A549 (cell line): Measurements from ENCODE around the gene KIAA2012. TPM values are rescaled to one million over a fixed set of nuclear protein-coding genes. Genes with fewer than 3 reads are reported as not detected.

Experiments
- ATAC-seq, 2 experiments: fragments of 200-7000 bp in 1 of 2; fragments of >200 bp in 1 of 2; cut with Nextera tagmentation in 1 of 2; cut with Tn5 transposase in 1 of 2; 3 replicates each; pipeline versions ENCODE4 v1.8.0 to v1.9.1; 2018 to 2020; ENCODE audit warnings: mild to moderate bottlenecking in 1 of 2, moderate library complexity in 1 of 2
- CTCF ChIA-PET: fragments of 300-600 bp; sonication (Branson Sonifier 250); formaldehyde crosslinking; extraction: SDS; loops from one replicate; lab custom pipeline; 2021; ENCODE audit warnings: antibody characterized with exemption, inconsistent platforms; lab: Yijun Ruan, JAX
- POLR2A ChIA-PET: fragments of 350-600 bp; formaldehyde crosslinking; extraction: SDS; loops from one replicate; lab custom pipeline; 2021; ENCODE audit warnings: antibody characterized with exemption, inconsistent platforms; lab: Yijun Ruan, JAX
- DNase-seq, 2 experiments: peaks; one replicate each; pipeline versions ENCODE4 v3.0.0 to v3.0.0-alpha.2; 2011 to 2016; ENCODE audit warnings: low read depth in 1 of 2, low spot score in 1 of 2
- FAIRE-seq: peaks from 2 replicates; lab custom pipeline; 2011; peaks lifted over from hg19 to GRCh38; lab: Jason Lieb, UNC
- H3K27ac ChIP-seq, 2 experiments: fragments of >200 bp; sonication (Bioruptor Twin); formaldehyde crosslinking; 3 replicates each; pipeline ENCODE4 v1.5.1; 2016 to 2017
- H3K4me1 ChIP-seq: fragments of >200 bp; sonication (Bioruptor Twin); formaldehyde crosslinking; 3 replicates; pipeline ENCODE4 v1.6.1; 2016
- H3K4me2 ChIP-seq: fragments of >200 bp; sonication (Bioruptor Twin); formaldehyde crosslinking; 3 replicates; pipeline ENCODE4 v1.6.1; 2016
- H3K4me3 ChIP-seq: fragments of >200 bp; sonication (Bioruptor Twin); formaldehyde crosslinking; 3 replicates; pipeline ENCODE4 v1.5.1; 2016
- H3K9me3 ChIP-seq: fragments of >200 bp; sonication (Bioruptor Twin); formaldehyde crosslinking; 3 replicates; pipeline ENCODE4 v1.6.1; 2016
- CBX2 ChIP-seq: fragments of 200-600 bp; sonication (generic); IDR thresholded peaks from 2 replicates; pipeline ENCODE4 v1.6.1; 2016; ENCODE audit warnings: low read depth, mild to moderate bottlenecking, borderline replicate concordance
- CEBPB ChIP-seq, 2 experiments: fragments of >200 bp in 1 of 2; sonication (Bioruptor Twin) in 1 of 2; formaldehyde crosslinking in 1 of 2; IDR thresholded peaks; 2 replicates each; pipeline ENCODE4 v1.6.1; 2012 to 2016
- EHF ChIP-seq: fragments of 250-450 bp; sonication (Bioruptor Pico); IDR thresholded peaks from 2 replicates; pipeline ENCODE4 v1.5.0; 2020; ENCODE audit warnings: mild to moderate bottlenecking
- EP300 ChIP-seq, 2 experiments: fragments of >200 bp; sonication (Bioruptor Twin); formaldehyde crosslinking; IDR thresholded peaks; 2 replicates in 1 of 2; 3 replicates in 1 of 2; pipeline ENCODE4 v1.6.1; 2016 to 2017
- HEYL ChIP-seq: fragments of 250-450 bp; sonication (Bioruptor Pico); IDR thresholded peaks from 2 replicates; pipeline ENCODE4 v1.8.0; 2021; ENCODE audit warnings: mild to moderate bottlenecking, moderate library complexity
- HOXB5 ChIP-seq: fragments of 250-450 bp; sonication (Bioruptor Pico); IDR thresholded peaks from 2 replicates; pipeline ENCODE4 v1.5.0; 2020; ENCODE audit warnings: mild to moderate bottlenecking, moderate library complexity
- JUNB ChIP-seq: fragments of >200 bp; sonication (Bioruptor Twin); formaldehyde crosslinking; IDR thresholded peaks from 2 replicates; pipeline ENCODE4 v1.6.1; 2016
- KDM5A ChIP-seq: fragments of 200-600 bp; sonication (generic); IDR thresholded peaks from 2 replicates; pipeline ENCODE4 v1.6.1; 2016; ENCODE audit warnings: antibody characterized with exemption, mild to moderate bottlenecking
- MAFK ChIP-seq: fragments of 450-650 bp; IDR thresholded peaks from 2 replicates; pipeline ENCODE4 v1.6.1; 2014; ENCODE audit not compliant: partially characterized antibody
- NFE2L2 ChIP-seq: fragments of 150-350 bp; conservative IDR thresholded peaks from 2 replicates; pipeline ENCODE4 v1.6.1; 2014; ENCODE audit warnings: low read length
- NPAS2 ChIP-seq: fragments of 250-450 bp; sonication (Bioruptor Pico); IDR thresholded peaks from 2 replicates; pipeline ENCODE4 v1.8.0; 2022; ENCODE audit warnings: mild to moderate bottlenecking, moderate library complexity, borderline replicate concordance
- PHF8 ChIP-seq: fragments of 200-600 bp; sonication (generic); IDR thresholded peaks from 2 replicates; pipeline ENCODE4 v1.6.1; 2016; ENCODE audit warnings: low read depth, mild to moderate bottlenecking, antibody characterized with exemption, moderate library complexity, borderline replicate concordance
- RAD21 ChIP-seq, 2 experiments: fragments of >200 bp in 1 of 2; sonication (Bioruptor Twin) in 1 of 2; formaldehyde crosslinking in 1 of 2; IDR thresholded peaks in 1 of 2; conservative IDR thresholded peaks in 1 of 2; 2 replicates in 1 of 2; 3 replicates in 1 of 2; pipeline ENCODE4 v1.6.1; 2012 to 2018; ENCODE audit warnings: inconsistent platforms in 1 of 2
- RCOR1 ChIP-seq: fragments of 150-350 bp; IDR thresholded peaks from 2 replicates; pipeline ENCODE4 v1.6.1; 2014; ENCODE audit warnings: antibody characterized with exemption, low read length, low read depth
- RNF2 ChIP-seq: fragments of 200-600 bp; sonication (generic); IDR thresholded peaks from 2 replicates; pipeline ENCODE4 v1.6.1; 2016; ENCODE audit warnings: low read depth, mild to moderate bottlenecking, antibody characterized with exemption, moderate library complexity, borderline replicate concordance
- SMC3 ChIP-seq: fragments of >200 bp; sonication (Bioruptor Twin); formaldehyde crosslinking; IDR thresholded peaks from 3 replicates; pipeline ENCODE4 v1.6.1; 2018; ENCODE audit warnings: inconsistent platforms
- ZC3H11A ChIP-seq: fragments of 450-650 bp; IDR thresholded peaks from 2 replicates; pipeline ENCODE4 v1.6.1; 2014; ENCODE audit warnings: antibody characterized with exemption, mild to moderate bottlenecking
- ZFP36 ChIP-seq: fragments of 450-650 bp; IDR thresholded peaks from 2 replicates; pipeline ENCODE4 v1.6.1; 2014; ENCODE audit warnings: borderline replicate concordance; ENCODE audit not compliant: partially characterized antibody
- ZSCAN20 ChIP-seq: fragments of 250-450 bp; sonication (Bioruptor Pico); IDR thresholded peaks from 2 replicates; pipeline ENCODE4 v1.8.0; 2022; ENCODE audit warnings: mild to moderate bottlenecking, moderate library complexity
- WGBS: methylation state at CpG from one replicate; pipeline ENCODE4 v1.1.6; 2017; ENCODE audit errors: missing lambda C conversion rate; 5-methylcytosine and 5-hydroxymethylcytosine counted together
- polyA plus RNA-seq, 4 experiments: library from polyadenylated mRNA; depleted of rRNA in 3 of 4; stranded (reverse); fragments of >200 nt; fragmentation: RNase III in 1 of 4; extraction: RNeasy Plus Mini Kit Qiagen cat#74134 plus additional on column Dnase treatment in 1 of 4; gene quantifications; 2 replicates in 3 of 4; 3 replicates in 1 of 4; pipeline ENCODE4 v1.2.3, GENCODE V29; 2011 to 2017
- TF ChIP-seq, protein P1 (sequence below): fragments of >200 bp; sonication (Bioruptor Twin); formaldehyde crosslinking; IDR thresholded peaks from 2 replicates; pipeline ENCODE4 v1.6.1; 2016
- TF ChIP-seq, protein P2 (sequence below): fragments of >200 bp; sonication (Bioruptor Twin); formaldehyde crosslinking; IDR thresholded peaks from 3 replicates; pipeline ENCODE4 v1.6.1; 2016
- TF ChIP-seq, protein P3 (sequence below): IDR thresholded peaks from 2 replicates; pipeline ENCODE4 v1.6.1; 2012
- TF ChIP-seq, protein P4 (sequence below): fragments of 150-350 bp; IDR thresholded peaks from 2 replicates; pipeline ENCODE4 v1.6.1; 2014; ENCODE audit warnings: low read depth, mild to moderate bottlenecking, low read length
- TF ChIP-seq, protein P5 (sequence below): fragments of 250-450 bp; sonication (Bioruptor Pico); IDR thresholded peaks from 2 replicates; pipeline ENCODE4 v1.5.0; 2021; ENCODE audit warnings: mild to moderate bottlenecking, moderate library complexity, borderline replicate concordance
- TF ChIP-seq, protein P6 (sequence below): fragments of 200-600 bp; sonication (generic); IDR thresholded peaks from 2 replicates; pipeline ENCODE4 v1.6.1; 2016; ENCODE audit warnings: antibody characterized with exemption, mild to moderate bottlenecking, moderate library complexity
- TF ChIP-seq, protein P7 (sequence below): fragments of 250-450 bp; sonication (Bioruptor Pico); IDR thresholded peaks from 2 replicates; pipeline ENCODE4 v1.5.0; 2020; ENCODE audit warnings: low read depth, mild to moderate bottlenecking, moderate library complexity

The KIAA2012 gene
- polyA plus RNA-seq, 2 of the 4 experiments (the other 2 are of a cell fraction), result 0.01 to 0.04 TPM

DNA sequence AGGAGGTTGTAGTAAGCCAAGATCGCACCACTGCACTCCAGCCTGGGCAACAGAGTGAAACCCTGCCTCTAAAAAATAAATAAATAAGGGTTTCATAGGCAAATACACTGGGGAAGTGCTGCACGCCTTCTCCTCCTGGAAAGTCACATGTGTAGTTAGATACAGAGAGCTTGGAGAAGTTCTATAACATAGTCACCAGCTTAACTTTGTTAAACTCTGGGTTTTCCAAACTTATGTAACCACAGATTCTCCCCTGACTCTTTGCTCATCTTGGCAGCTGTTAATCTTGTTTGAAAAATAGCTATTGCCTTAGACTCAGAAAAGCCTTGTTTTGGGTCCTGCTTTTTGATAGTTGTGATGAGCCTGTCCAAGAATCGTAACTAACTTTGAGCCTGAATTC lies 25.2 kb downstream of the KIAA2012 start:
- ATAC-seq (no peak), FAIRE-seq (no peak), DNase-seq (no peak)
- WGBS, result 86% methylated on average over 3 of the region's 3 CpGs
- H3K9me3 ChIP-seq, result no peaks in the 10 kb centered on the region
- H3K4me1 ChIP-seq, result no peaks in the 10 kb centered on the region
- TF ChIP-seq RNF2 (no peak), HEYL (CRISPR knock-in tag) (no peak), NFE2L2 (no peak), ZC3H11A (no peak), ZFP36 (no peak), KDM5A (no peak), ZSCAN20 (CRISPR knock-in tag) (no peak), EP300 (IDR thresholded peaks at IDR 0.05) (no peak), MAFK (no peak), NPAS2 (CRISPR knock-in tag) (no peak), RAD21 (conservative IDR thresholded peaks at IDR 0.05 in 1 of 2, IDR thresholded peaks at IDR 0.05 in 1 of 2) (no peak), JUNB (no peak), HOXB5 (CRISPR knock-in tag) (no peak)
- TF ChIP-seq, protein P1, sequence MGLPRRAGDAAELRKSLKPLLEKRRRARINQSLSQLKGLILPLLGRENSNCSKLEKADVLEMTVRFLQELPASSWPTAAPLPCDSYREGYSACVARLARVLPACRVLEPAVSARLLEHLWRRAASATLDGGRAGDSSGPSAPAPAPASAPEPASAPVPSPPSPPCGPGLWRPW, result no peak
- TF ChIP-seq, protein P2, sequence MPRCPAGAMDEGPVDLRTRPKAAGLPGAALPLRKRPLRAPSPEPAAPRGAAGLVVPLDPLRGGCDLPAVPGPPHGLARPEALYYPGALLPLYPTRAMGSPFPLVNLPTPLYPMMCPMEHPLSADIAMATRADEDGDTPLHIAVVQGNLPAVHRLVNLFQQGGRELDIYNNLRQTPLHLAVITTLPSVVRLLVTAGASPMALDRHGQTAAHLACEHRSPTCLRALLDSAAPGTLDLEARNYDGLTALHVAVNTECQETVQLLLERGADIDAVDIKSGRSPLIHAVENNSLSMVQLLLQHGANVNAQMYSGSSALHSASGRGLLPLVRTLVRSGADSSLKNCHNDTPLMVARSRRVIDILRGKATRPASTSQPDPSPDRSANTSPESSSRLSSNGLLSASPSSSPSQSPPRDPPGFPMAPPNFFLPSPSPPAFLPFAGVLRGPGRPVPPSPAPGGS, result no peak
- TF ChIP-seq, protein P3, sequence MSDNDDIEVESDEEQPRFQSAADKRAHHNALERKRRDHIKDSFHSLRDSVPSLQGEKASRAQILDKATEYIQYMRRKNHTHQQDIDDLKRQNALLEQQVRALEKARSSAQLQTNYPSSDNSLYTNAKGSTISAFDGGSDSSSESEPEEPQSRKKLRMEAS, result no peak
- TF ChIP-seq, protein P4, sequence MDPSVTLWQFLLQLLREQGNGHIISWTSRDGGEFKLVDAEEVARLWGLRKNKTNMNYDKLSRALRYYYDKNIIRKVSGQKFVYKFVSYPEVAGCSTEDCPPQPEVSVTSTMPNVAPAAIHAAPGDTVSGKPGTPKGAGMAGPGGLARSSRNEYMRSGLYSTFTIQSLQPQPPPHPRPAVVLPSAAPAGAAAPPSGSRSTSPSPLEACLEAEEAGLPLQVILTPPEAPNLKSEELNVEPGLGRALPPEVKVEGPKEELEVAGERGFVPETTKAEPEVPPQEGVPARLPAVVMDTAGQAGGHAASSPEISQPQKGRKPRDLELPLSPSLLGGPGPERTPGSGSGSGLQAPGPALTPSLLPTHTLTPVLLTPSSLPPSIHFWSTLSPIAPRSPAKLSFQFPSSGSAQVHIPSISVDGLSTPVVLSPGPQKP, result no peak
- TF ChIP-seq, protein P5, sequence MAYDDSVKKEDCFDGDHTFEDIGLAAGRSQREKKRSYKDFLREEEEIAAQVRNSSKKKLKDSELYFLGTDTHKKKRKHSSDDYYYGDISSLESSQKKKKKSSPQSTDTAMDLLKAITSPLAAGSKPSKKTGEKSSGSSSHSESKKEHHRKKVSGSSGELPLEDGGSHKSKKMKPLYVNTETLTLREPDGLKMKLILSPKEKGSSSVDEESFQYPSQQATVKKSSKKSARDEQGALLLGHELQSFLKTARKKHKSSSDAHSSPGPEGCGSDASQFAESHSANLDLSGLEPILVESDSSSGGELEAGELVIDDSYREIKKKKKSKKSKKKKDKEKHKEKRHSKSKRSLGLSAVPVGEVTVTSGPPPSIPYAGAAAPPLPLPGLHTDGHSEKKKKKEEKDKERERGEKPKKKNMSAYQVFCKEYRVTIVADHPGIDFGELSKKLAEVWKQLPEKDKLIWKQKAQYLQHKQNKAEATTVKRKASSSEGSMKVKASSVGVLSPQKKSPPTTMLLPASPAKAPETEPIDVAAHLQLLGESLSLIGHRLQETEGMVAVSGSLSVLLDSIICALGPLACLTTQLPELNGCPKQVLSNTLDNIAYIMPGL (CRISPR knock-in tag), result no peak
- TF ChIP-seq, all 56 proteins: peak for 0
- Histone ChIP-seq H3K4me2 (no peak overlapping the region), H3K27ac (no peak overlapping the region), H3K4me3 (no peak overlapping the region)
- ChIA-PET POLR2A (no interaction called here), CTCF (interaction anchor here (1.0 to 1.2 kb wide), 2 partner anchors 15 to 60 kb away, joined by 3 read pairs; no protein-coding TSS in a partner anchor)

DNA sequence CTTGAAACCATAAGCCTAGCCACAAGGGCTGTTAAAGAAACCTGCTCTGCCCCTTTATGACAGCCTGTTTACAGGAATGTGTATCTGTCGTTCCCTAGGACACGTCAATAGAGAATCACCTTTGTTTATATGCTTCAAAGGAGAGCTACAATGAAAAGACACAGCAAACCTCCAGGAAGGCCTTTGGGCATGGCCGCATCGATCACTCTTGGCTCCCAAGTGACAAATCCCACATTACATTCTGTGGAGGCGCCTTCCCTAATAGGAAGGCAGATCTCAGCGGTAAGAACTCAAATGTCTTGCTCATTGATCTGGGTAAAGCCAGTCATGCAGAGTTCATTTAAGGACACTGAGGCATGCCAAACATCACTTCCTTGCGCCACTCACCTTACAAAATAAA lies 26.5 kb downstream of the KIAA2012 start:
- POLR2A ChIA-PET, result no interaction called here
- H3K9me3 ChIP-seq, result no peaks in the 10 kb centered on the region
- H3K4me1 ChIP-seq, result no peaks in the 10 kb centered on the region
- CTCF ChIA-PET, result interaction anchor here (1.0 to 1.3 kb wide), 3 partner anchors 14 to 79 kb away, joined by 3 to 4 read pairs (median 3); no protein-coding TSS in a partner anchor
- H3K4me2 ChIP-seq, result no peak overlapping the region
- FAIRE-seq (no peak), DNase-seq (no peak), ATAC-seq (no peak)
- H3K4me3 ChIP-seq, result no peak overlapping the region
- no peak overlapping the region for H3K27ac ChIP-seq
- 83% methylated on average over 7 of the region's 7 CpGs for WGBS
- TF ChIP-seq, protein P1, result no peak
- no peak for TF ChIP-seq JUNB
- TF ChIP-seq PHF8, result no peak
- no peak for TF ChIP-seq EHF
- TF ChIP-seq SMC3, result no peak
- TF ChIP-seq, protein P6, sequence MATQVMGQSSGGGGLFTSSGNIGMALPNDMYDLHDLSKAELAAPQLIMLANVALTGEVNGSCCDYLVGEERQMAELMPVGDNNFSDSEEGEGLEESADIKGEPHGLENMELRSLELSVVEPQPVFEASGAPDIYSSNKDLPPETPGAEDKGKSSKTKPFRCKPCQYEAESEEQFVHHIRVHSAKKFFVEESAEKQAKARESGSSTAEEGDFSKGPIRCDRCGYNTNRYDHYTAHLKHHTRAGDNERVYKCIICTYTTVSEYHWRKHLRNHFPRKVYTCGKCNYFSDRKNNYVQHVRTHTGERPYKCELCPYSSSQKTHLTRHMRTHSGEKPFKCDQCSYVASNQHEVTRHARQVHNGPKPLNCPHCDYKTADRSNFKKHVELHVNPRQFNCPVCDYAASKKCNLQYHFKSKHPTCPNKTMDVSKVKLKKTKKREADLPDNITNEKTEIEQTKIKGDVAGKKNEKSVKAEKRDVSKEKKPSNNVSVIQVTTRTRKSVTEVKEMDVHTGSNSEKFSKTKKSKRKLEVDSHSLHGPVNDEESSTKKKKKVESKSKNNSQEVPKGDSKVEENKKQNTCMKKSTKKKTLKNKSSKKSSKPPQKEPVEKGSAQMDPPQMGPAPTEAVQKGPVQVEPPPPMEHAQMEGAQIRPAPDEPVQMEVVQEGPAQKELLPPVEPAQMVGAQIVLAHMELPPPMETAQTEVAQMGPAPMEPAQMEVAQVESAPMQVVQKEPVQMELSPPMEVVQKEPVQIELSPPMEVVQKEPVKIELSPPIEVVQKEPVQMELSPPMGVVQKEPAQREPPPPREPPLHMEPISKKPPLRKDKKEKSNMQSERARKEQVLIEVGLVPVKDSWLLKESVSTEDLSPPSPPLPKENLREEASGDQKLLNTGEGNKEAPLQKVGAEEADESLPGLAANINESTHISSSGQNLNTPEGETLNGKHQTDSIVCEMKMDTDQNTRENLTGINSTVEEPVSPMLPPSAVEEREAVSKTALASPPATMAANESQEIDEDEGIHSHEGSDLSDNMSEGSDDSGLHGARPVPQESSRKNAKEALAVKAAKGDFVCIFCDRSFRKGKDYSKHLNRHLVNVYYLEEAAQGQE, result no peak
- no peak for TF ChIP-seq EP300 (IDR thresholded peaks at IDR 0.05)
- TF ChIP-seq RCOR1, result no peak
- TF ChIP-seq, protein P7, sequence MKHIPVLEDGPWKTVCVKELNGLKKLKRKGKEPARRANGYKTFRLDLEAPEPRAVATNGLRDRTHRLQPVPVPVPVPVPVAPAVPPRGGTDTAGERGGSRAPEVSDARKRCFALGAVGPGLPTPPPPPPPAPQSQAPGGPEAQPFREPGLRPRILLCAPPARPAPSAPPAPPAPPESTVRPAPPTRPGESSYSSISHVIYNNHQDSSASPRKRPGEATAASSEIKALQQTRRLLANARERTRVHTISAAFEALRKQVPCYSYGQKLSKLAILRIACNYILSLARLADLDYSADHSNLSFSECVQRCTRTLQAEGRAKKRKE, result no peak
- no peak for TF ChIP-seq CBX2
- TF ChIP-seq ZC3H11A, result no peak
- TF ChIP-seq CEBPB (IDR thresholded peaks at IDR 0.05), result no peak
